DMS53 (cell line): ENCODE measurements around the gene ARCN1.
A peak's percentile ranks its signal among the peaks of the same experiment; 100 is the strongest.
"Not testable (repeated sequence)": the region's sequence is repeated elsewhere in the genome, so short reads cannot be mapped to it uniquely, and the experiment has no call there.

Source experiments
- DNase-seq: peaks from one replicate; lab custom pipeline; 2025; lab: John Stamatoyannopoulos, UW

ARCN1 gene

DNA sequence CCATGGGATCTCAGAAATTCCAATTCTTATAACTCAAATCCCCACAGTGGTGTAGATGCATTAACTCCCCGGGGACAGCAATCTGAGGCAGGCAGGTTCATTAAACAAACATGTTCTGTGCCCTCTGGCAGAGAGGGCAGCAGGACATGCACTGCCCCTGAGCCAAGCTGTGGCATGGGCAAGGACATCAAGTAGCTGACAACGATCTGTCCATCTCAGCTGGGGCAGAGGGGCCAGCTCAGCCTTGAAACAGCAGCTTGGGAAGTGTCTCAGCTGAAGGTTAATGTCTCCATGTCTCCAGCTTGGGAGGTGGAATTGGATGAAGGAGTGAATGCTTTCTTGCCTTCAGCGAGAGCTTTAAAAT, 27.6 kb upstream of the ARCN1 start:
- no peak for DNase-seq

DNA sequence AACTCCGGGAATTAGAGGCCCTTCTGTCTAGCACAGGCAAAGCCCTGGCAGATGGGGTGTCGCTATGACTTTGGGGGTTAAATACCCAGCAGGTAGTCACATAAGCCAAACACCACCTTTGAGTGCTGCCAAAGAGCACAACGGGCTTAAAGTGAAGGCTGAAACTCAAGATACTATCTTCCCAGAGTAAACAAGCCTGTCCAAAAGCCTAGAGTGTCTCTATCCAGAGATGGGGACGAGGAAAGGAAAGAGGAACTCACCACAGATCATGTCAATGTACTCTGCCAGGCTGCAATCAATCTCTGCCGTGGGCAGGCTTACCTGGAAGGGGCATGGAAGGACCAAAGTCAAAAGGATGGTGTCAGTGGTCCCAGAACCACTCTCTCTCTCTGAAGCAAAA, 26.7 kb upstream of the ARCN1 start:
- no peak for DNase-seq

DNA sequence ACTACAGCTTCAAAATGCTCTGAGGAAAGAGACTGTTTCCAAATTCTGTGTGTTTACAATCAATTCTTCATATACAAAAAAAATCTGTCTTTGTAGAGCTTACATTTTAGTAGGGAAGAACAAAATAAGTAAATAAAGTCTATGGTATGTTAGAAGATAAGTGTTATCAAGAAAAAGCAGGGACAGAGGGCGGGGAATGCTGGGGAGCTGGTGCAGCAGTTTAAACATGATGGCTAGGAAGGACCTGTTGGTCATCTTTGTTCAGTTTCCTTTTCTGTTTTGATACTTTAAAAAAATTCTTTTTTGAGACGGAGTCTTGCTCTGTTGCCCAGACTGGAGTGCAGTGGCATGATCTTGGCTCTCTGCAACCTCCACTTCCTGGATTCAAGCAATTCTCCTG, 25.1 kb upstream of the ARCN1 start:
- no peak for DNase-seq

DNA sequence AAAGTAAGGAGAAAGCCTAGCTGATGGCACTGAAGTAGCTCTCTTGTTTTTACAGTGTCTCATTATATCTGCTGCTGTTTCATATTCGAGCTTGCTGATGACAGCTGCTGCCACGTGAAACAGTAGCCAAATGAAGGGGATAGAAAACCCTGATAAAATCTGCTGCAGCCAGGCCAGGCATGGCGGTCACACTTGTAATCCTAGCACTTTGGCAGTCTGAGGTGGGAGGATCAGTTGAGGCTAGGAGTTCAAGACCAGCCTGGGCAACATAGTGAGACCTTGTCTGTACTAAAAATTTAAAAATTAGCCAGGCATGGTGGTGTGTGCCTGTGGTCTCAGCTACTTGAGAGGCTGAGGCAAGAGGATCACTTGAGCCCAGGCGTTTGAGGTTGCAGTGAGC, 19.9 kb upstream of the ARCN1 start:
- no peak for DNase-seq

DNA sequence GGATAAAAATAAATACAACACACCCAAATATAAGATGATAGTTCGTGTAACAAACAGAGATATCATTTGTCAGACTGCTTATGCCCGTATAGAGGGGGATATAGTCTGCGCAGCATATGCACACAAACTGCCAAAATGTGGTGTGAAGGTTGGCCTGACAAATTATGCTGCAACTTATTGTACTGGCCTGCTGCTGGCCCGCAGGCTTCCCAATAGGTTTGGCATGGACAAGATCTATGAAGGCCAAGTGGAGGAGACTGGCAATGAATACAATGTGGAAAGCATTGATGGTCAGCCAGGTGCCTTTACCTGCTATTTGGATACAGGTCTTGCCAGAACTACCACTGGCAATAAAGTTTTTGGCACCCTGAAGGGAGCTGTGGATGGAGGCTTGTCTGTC, 11.4 kb upstream of the ARCN1 start:
- no peak for DNase-seq

DNA sequence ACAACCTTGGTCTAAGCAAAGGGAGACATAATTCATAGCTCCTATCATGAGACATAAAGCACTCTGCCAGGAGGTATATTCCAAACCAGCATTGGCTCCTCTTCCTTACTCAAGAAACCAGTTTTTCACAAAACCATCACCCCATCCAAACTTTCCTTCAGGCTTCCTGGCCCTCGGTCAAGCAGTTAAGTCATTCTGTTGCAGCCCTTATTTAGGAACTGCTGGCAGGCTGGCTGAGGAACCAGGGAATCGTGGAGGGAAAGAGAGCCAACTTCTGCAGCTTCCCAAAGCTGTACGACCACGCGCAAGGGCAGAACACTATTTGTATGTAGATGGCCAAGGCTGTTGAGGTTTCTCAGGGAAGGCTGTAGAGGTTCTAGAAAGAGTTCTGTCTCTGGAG, 7.2 kb upstream of the ARCN1 start:
- peak; percentile 9 for DNase-seq

DNA sequence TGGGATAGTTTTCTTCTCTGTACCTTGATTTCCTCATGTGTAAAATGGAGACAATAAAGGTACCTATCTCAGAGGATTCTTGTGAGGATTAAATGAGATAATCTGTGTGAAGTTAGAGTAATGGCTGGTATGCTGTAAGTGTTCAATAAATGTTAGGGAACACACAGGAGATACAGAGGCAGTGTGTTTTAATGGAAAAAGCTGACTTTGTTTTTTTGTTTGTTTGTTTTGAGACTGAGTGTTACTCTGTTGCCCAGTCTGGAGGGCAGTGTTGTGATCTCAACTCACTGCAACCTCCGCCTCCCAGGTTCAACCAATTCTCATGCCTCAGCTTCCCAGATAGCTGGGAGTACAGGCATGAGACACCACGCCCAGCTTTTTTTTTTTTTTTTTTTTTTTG, 2.5 kb upstream of the ARCN1 start:
- no peak for DNase-seq

DNA sequence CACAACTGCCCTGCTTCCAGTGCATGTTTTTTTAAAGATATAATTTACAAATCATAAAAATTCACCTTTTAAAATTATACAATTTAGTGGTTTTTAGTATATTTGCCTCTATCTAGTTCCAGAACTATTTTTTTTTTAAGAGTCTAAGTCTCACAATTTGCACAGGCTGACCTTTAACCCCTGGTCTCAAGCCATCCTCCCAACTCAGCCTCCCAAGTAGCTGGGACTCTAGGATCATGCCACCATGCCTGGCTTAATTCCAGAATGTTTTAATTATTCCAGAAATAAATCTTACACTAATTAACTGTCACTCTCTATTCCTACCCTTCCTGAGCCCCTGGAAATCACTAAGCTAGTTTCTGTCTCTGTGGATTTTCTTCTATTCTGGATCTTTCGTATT, 1.4 kb upstream of the ARCN1 start:
- DNase-seq: no peak

DNA sequence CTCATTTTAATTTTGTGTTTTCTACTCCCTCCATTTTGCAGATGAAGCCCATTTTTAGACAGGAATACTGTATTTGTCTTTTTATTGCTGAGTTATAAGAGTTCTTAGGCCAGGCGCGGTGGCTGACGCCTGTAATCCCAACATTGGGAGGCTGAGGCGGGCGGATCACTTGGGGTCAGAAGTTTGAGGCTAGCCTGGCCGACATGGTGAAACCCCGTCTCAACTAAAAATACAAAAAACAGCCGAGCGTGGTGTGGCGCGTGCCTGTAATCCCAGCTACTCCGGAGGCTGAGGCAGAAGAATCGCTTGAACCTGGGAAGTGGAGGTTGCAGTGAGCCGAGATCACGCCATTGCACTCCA, 528 bp upstream of the ARCN1 start:
- peak; percentile 48 for DNase-seq

DNA sequence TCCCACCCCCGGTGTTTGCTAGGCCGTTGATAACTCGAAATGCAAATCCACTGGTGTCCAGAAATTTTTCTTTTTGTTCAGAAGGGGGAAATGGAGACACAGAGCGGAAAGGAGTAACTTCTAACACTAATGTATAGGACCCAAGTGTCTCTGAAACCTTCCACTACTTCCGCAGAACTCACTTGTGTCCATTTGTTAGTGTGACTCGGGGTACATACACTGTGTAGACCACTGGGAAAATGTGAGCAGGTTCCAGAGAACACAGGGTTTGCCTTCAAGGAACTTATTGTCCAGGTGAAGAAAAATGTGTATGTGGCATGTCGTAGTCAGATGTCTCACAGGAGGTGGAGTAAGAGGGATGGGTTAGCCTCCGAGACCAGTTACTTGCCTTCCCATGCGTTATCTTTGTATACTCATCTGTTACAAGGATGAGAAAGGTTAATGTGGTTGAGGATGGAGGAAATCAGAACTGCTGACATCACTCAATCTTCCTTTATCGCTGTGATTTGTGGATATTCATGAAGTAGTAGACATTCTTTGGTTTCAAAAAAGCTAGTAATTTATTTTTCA, 857 bp downstream of the ARCN1 start:
- DNase-seq: peak; percentile 43

DNA sequence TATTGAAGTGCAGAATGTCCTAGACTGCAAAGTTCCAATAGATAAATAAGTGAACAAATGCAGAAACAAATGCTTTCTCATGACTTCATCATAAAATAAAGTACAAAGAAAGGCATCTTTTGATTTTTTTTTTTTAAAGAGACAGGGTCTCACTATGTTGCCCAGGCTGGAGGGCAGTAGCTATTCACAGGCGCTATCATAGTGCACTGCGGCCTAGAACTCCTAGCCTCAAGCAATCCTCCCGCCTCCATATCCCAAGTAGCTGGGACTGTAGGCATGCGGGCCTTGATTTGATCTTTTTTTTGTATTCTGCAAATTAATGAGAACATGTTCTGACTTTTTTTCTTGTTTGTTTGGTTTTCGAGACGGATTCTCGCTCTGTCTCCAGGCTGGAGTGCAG, 2.4 kb downstream of the ARCN1 start:
- no peak for DNase-seq

DNA sequence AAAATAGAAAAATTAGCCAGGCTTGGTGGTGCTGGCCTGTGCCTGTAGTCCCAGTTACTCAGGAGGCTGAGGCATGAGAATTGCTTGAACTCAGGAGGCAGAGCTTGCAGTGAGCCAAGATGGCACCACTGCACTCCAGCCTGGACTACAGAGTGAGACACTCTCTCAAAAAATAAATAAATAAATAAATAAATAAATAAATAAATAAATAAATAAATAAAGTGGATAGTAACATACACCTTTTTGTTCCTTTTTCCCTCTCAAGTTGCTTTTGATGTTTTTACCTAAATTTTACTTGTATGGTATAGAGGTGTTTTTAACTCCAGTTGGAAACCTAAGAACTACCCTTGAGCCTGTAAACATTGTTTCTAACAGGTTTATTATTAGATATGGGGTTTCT, 5.8 kb downstream of the ARCN1 start:
- not testable (repeated sequence) for DNase-seq

DNA sequence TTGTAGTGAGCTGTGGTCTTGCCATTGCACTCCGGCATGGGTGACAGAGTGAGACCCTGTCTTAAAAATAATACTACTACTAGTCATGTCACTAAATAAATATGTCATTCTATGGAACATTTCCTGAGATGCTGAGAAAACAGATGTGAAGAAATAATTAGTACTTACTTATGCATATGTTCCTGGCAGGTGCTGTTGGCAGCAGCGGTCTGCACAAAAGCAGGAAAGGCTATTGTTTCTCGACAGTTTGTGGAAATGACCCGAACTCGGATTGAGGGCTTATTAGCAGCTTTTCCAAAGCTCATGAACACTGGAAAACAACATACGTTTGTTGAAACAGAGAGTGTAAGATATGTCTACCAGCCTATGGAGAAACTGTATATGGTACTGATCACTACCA, 8.8 kb downstream of the ARCN1 start:
- DNase-seq: no peak

DNA sequence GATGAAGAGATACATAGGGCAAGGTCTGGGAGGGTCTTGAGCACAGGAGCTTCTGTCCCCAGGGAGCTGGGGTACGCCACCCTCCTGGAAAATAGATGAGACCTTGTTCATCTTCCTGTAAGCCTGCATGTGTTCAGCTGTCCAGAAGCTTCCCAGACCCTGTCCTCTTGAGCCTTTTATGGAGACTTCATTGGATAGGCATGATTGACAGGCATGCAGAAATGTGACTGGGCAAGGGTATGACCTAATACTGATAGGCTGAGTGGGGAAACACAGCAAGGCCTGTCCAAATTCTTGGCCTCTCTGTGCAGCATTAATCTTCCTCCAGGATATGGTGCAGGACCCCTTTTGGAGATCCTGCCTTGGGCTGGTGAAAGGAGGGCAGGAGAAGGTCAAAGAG, 15.7 kb downstream of the ARCN1 start:
- DNase-seq: no peak

DNA sequence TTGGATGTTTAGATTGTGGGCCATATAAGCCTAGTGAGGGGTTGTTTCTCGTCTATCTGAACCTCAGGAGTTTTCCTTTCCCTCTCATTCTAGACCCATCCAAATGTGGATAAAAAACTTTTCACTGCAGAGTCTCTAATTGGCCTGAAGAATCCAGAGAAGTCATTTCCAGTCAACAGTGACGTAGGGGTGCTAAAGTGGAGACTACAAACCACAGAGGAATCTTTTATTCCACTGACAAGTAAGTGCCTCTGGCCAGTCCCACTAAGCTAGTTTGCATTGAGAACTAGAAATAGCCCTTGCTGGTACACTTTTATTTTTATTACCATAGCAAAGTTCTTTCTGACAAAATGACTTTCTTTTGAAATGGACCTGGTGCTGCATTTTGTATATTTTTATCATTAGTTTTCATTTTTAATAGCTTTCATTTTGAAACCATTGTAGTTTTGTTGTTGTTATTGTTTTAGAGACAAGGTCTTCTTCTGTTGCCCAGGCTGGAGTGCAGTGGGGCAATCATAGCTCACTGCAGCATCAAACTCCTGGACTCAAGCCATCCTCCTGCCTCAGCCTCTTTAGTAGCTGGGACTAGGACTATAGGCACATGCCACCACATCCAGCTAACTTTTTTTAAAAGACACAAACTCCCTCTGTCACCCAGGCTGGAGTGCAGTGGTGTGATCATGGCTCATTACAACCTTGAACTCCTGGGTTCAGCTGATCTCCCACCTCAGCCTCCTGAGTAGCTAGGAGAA, 20.6 kb downstream of the ARCN1 start:
- no peak for DNase-seq

DNA sequence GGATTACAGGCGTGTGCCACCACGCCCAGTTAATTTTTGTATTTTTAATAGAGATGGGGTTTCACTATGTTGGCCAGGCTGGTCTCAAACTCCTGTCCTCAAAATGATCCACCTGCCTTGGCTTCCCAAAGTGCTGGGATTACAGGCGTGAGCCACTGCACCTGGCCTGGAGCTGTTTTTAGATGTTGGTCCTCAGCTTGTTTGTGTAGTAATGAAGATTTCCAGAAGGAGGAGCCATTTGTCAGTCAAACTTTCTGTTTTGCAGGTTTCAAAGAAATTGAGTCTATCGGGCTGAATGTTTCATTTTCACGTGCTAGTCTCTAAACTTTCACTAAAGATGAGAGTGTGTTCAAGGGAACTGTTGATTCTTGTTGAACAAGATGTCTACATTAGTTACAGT, 22.8 kb downstream of the ARCN1 start:
- DNase-seq: peak; percentile 54

DNA sequence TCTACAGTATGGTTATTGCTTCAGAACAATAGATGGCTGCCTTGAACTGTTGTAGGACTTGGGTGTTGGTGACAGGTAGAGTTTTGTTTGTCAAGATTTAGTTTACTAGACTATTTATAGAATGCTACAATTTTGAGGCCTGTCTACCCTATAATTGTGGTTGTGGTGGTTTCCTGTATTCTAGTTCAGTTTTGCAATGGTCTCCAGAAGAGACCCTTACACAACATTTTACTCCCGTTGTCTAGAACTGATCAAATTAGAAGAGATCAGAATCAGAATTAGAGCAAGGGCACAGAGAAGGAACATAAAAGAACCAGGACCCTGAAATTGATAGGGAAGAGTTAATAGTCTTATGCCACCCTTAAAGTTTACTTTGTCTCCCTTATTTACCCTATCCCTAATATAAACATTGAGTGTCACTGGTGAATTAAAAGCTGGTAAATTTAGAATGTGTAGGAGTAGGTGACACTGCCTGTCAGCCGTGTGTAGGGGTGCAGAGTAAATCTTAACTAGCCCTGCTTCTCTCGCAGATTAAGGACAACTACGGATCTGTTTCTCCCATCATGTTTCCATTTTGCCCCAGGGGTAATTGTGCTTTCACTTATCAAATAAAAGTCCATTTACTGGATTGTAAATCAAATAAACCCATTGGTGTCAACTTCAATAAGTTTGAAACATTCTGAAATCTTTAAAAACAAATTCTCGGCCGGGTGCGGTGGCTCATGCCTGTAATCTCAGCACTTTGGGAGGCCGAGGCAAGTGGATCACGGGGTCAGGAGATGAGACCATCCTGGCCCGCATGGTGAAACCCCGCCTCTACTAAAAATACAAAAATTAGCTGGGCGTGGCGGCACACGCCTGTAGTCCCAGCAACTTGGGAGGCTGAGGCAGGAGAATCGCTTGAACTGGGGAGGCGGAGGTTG, 24.3 kb downstream of the ARCN1 start:
- no peak for DNase-seq

DNA sequence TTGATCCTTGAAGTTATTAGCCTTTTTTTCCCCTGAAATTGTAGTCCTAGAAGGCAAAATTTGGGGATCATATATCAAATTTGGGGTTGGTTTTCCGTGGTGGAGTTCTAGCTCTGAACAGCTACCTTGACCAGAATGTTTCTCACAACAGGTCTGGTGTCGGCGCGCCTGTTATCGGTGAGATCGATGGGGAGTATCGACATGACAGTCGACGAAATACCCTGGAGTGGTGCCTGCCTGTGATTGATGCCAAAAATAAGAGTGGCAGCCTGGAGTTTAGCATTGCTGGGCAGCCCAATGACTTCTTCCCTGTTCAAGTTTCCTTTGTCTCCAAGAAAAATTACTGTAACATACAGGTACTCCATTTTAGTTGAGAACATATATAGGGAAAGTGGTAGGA, 25.3 kb downstream of the ARCN1 start:
- DNase-seq: no peak

DNA sequence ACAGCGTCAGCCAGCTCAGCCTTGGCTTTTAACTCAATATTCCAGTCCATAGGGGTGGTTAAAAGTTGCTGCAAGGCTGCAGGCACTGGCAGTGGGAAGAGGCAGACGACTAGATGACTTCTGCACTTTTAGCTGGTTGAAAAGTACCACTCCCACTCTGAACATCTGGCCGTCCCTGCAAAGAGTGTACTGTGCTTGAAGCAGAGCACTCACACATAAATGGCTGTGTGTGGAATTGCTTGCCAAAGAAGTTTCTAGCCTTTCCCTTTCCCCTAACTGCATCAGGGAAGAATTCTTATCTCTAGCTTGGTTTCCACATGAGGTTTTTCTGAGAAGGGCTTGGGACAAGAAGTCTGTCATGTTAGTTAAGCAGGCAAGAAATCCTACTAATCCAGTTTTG, 30.1 kb downstream of the ARCN1 start:
- DNase-seq: no peak

DNA sequence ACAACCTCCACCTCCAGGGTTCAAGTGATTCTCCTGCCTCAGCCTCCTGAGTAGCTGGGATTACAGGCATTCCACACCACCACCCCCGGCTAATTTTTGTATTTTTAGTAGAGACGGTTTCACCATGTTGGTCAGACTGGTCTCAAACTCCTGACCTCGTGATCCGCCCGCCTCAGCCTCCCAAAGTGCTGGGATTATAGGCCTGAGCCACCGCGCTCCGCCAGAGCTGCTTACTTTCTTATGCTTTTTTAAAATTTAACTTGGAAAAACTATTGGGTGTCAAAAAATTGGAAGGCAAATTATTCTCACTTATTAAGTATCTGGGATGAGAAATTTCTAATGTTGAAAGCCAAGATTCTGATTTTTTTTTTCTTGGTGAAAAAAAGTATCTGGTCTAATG, 31.5 kb downstream of the ARCN1 start:
- not testable (repeated sequence) for DNase-seq

DNA sequence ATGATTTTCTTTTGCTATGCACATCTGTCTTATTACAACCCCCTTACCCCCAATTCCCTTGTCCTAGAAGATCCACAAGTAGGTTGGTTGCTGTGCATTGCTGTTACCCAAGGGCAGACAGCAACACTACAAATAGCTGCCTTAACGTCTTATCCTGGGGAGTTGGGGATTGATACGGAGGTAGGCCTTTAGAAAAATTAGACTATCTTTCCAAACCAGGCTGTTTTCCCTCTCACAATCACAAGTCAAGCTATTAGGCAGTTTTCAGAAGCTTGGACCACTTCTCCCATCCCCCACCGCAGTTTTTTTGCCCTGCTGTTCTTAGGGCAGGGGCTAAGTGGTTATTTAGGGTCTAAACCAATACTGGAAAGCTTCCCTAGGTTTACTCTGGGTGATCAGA, 32.4 kb downstream of the ARCN1 start:
- DNase-seq: no peak

DNA sequence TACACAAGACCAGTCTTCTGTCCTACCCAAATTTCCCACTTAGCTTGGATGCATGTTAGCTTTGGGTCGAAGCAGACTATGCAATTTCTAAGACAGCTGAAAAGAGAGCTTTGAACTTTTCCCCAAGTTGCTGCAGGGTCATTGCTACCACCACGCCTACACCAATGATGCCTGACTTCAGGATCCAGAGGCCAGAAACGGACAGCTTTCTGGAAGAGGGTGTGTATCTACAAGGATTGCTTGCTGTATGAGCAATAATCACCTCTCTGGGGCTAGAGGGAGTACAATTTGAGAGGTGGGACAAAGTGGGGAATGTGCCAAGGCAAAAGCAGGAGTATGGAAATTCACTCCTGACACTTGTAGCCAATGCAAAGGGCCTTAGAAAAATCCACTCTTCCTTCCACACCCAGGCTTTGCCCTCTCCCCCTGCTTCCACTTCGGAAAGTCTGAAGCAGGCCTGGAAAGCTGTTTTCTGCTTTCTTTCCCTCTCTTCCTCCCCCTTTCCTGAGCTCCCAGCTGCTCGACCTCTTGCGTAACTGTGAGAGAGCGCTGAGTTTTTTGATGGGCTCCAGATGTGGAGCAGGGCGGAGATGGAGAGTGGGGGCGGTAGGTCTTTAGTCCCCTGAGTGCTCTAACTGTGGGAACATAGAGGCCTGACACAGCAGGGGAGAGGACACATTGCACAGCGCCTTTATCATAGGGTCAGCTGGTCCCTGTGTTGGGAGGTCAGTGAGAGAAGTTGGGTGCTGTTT, 33.1 kb downstream of the ARCN1 start:
- no peak for DNase-seq
